MM.1S (cell line): ENCODE data around the gene NSF.

Source experiments
- DNase-seq: peaks from one replicate; pipeline ENCODE4 v3.0.0-alpha.2; 2015
- H2AFZ ChIP-seq: fragments of 300-600 bp; sonication (generic); 2 replicates; pipeline ENCODE4 v1.6.0; 2016; ENCODE audit warnings: antibody characterized with exemption, low read length
- H3F3A ChIP-seq: fragments of 300-600 bp; sonication (generic); 2 replicates; pipeline ENCODE4 v1.6.1; 2016; ENCODE audit warnings: mild to moderate bottlenecking, antibody characterized with exemption, low read length, moderate library complexity, mixed read lengths; ENCODE audit not compliant: insufficient read depth
- H3K27ac ChIP-seq: fragments of 300-600 bp; sonication (generic); 2 replicates; pipeline ENCODE4 v1.5.1; 2016; ENCODE audit warnings: mild to moderate bottlenecking, low read length
- H3K27me3 ChIP-seq: fragments of 300-600 bp; sonication (generic); replicated peaks from 2 replicates; pipeline ENCODE4 v1.6.0; 2016; ENCODE audit warnings: low read length; ENCODE audit not compliant: insufficient read depth
- H3K36me3 ChIP-seq: fragments of 300-600 bp; sonication (generic); replicated peaks from 2 replicates; pipeline ENCODE4 v1.6.1; 2016; ENCODE audit warnings: mild to moderate bottlenecking, low read length, mixed read lengths; ENCODE audit not compliant: insufficient read depth
- H3K4me1 ChIP-seq: fragments of 300-600 bp; sonication (generic); 2 replicates; pipeline ENCODE4 v1.6.1; 2016; ENCODE audit warnings: low read length, mixed read lengths
- H3K4me2 ChIP-seq: fragments of 300-600 bp; sonication (generic); 2 replicates; pipeline ENCODE4 v1.6.0; 2016; ENCODE audit warnings: low read depth, low read length
- H3K4me3 ChIP-seq: fragments of 300-600 bp; sonication (generic); 2 replicates; pipeline ENCODE4 v1.5.1; 2016; ENCODE audit warnings: low read length, mixed read lengths
- H3K79me2 ChIP-seq: fragments of 300-600 bp; sonication (generic); 2 replicates; pipeline ENCODE4 v1.6.1; 2016; ENCODE audit warnings: mixed run types, low read length, mixed read lengths
- H3K9ac ChIP-seq: fragments of 300-600 bp; sonication (generic); 2 replicates; pipeline ENCODE4 v1.6.1; 2016; ENCODE audit warnings: low read length, mixed read lengths
- H3K9me2 ChIP-seq: fragments of 300-600 bp; sonication (generic); replicated peaks from 2 replicates; pipeline ENCODE4 v1.6.1; 2016; ENCODE audit warnings: mild to moderate bottlenecking, low read length, mixed read lengths; ENCODE audit not compliant: insufficient read depth
- H3K9me3 ChIP-seq: fragments of 300-600 bp; sonication (generic); replicated peaks from 2 replicates; pipeline ENCODE4 v1.6.1; 2016; ENCODE audit warnings: mild to moderate bottlenecking, low read length, mixed read lengths; ENCODE audit not compliant: insufficient read depth
- H4K20me1 ChIP-seq: fragments of 300-600 bp; sonication (generic); 2 replicates; pipeline ENCODE4 v1.6.1; 2016; ENCODE audit warnings: mild to moderate bottlenecking, low read length, moderate library complexity, mixed read lengths; ENCODE audit not compliant: insufficient read depth
- EZH2 ChIP-seq: fragments of 300-600 bp; sonication (generic); optimal IDR thresholded peaks from 2 replicates; pipeline ENCODE3; 2017; ENCODE audit warnings: low read depth, mild to moderate bottlenecking, antibody characterized with exemption, low read length, mixed read lengths
- EZH2phosphoT487 ChIP-seq: fragments of 300-600 bp; sonication (generic); IDR thresholded peaks from 2 replicates; pipeline ENCODE4 v1.6.1; 2018; ENCODE audit warnings: antibody characterized with exemption, low read length
- TF ChIP-seq, protein P1 (sequence below): fragments of 300-600 bp; sonication (generic); IDR thresholded peaks from 2 replicates; pipeline ENCODE4 v1.5.1; 2016; ENCODE audit warnings: antibody characterized with exemption, low read length, mixed read lengths

Gene NSF

DNA sequence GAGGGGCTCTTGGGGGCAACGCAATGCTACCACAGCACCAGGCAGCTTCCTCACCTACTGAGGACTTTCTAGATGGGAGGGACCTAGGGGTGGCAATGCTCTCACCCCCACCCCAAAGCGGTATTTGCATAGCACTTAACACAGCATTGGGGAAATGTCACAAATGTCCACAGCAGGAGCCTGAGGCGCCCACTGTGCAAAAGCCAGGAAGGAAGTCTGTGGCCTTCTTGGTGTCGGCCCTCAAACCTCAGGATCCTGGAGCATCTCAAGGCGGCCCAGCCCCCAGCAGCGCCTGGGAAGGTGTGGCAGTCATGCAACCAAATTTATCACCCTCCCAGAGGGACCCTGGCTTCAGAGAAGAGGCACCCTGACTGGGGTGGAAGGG, 182.7 kb downstream of the NSF start:
- Histone ChIP-seq H3K4me3 (no peak overlapping the region), H3K79me2 (no peaks in the 10 kb centered on the region), H3K27me3 (peaks cover 68% of the 10 kb centered on the region), H4K20me1 (no peaks in the 10 kb centered on the region), H3K9ac (no peak overlapping the region), H3K36me3 (no peaks in the 10 kb centered on the region), H3K4me1 (0 out of 2 replicates have a peak, but pooled peaks cover 5% of the 10 kb centered on the region), H2AFZ (no peak overlapping the region), H3K4me2 (no peak overlapping the region), H3K9me2 (no peaks in the 10 kb centered on the region), H3K27ac (no peak overlapping the region), H3K9me3 (no peaks in the 10 kb centered on the region), H3F3A (no peaks in the 10 kb centered on the region)
- no peak for DNase-seq
- no peak for TF ChIP-seq EZH2
- TF ChIP-seq, protein P1, sequence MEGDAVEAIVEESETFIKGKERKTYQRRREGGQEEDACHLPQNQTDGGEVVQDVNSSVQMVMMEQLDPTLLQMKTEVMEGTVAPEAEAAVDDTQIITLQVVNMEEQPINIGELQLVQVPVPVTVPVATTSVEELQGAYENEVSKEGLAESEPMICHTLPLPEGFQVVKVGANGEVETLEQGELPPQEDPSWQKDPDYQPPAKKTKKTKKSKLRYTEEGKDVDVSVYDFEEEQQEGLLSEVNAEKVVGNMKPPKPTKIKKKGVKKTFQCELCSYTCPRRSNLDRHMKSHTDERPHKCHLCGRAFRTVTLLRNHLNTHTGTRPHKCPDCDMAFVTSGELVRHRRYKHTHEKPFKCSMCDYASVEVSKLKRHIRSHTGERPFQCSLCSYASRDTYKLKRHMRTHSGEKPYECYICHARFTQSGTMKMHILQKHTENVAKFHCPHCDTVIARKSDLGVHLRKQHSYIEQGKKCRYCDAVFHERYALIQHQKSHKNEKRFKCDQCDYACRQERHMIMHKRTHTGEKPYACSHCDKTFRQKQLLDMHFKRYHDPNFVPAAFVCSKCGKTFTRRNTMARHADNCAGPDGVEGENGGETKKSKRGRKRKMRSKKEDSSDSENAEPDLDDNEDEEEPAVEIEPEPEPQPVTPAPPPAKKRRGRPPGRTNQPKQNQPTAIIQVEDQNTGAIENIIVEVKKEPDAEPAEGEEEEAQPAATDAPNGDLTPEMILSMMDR = no peak
- no peak for TF ChIP-seq EZH2phosphoT487

GRCh38 chr17:46773676-46774075, 183.2 kb downstream of the NSF start:
- Histone ChIP-seq H3K27me3 (peaks cover 72% of the 10 kb centered on the region), H3K27ac (no peak overlapping the region), H3K79me2 (no peaks in the 10 kb centered on the region), H3K4me2 (no peak overlapping the region), H3K36me3 (no peaks in the 10 kb centered on the region), H4K20me1 (no peaks in the 10 kb centered on the region), H2AFZ (no peak overlapping the region), H3K4me1 (0 out of 2 replicates have a peak, but pooled peaks cover 5% of the 10 kb centered on the region), H3F3A (no peaks in the 10 kb centered on the region), H3K9ac (no peak overlapping the region), H3K4me3 (no peak overlapping the region), H3K9me2 (no peaks in the 10 kb centered on the region), H3K9me3 (no peaks in the 10 kb centered on the region)
- TF ChIP-seq EZH2phosphoT487 = no peak
- TF ChIP-seq, protein P1 = no peak
- no peak for TF ChIP-seq EZH2
- DNase-seq = no peak

- Histone ChIP-seq H2AFZ (no peak overlapping the region), H3K9ac (no peak overlapping the region), H3K27me3 (peaks cover 77% of the 10 kb centered on the region), H3K4me3 (no peak overlapping the region), H4K20me1 (no peaks in the 10 kb centered on the region), H3K9me2 (no peaks in the 10 kb centered on the region), H3K4me1 (0 out of 2 replicates have a peak, but pooled peaks cover 5% of the 10 kb centered on the region), H3K9me3 (no peaks in the 10 kb centered on the region), H3K79me2 (no peaks in the 10 kb centered on the region), H3K36me3 (no peaks in the 10 kb centered on the region), H3K4me2 (no peak overlapping the region), H3K27ac (no peak overlapping the region), H3F3A (no peaks in the 10 kb centered on the region)
- DNase-seq = no peak
- no peak for TF ChIP-seq EZH2
- TF ChIP-seq EZH2phosphoT487 = no peak
- TF ChIP-seq, protein P1 = no peak
These were observed 183.8 kb downstream of the NSF start for GRCh38 chr17:46774108-46774737.
